DND-41 (cell line): ENCODE measurements around the gene PON3.

Source experiments
- EZH2 ChIP-seq: IDR thresholded peaks from 3 replicates; pipeline ENCODE4 v1.6.1; 2012; ENCODE audit warnings: borderline replicate concordance, low read depth, mild to moderate bottlenecking, moderate library complexity, low read length, inconsistent platforms; ENCODE audit not compliant: severe bottlenecking
- TF ChIP-seq, protein P1 (sequence below): IDR thresholded peaks from 2 replicates; pipeline ENCODE4 v1.5.1; 2012; ENCODE audit warnings: borderline replicate concordance, low read length, moderate library complexity, mild to moderate bottlenecking; ENCODE audit not compliant: poor library complexity, severe bottlenecking; ENCODE audit errors: extremely low read depth

- TF ChIP-seq, protein P1, sequence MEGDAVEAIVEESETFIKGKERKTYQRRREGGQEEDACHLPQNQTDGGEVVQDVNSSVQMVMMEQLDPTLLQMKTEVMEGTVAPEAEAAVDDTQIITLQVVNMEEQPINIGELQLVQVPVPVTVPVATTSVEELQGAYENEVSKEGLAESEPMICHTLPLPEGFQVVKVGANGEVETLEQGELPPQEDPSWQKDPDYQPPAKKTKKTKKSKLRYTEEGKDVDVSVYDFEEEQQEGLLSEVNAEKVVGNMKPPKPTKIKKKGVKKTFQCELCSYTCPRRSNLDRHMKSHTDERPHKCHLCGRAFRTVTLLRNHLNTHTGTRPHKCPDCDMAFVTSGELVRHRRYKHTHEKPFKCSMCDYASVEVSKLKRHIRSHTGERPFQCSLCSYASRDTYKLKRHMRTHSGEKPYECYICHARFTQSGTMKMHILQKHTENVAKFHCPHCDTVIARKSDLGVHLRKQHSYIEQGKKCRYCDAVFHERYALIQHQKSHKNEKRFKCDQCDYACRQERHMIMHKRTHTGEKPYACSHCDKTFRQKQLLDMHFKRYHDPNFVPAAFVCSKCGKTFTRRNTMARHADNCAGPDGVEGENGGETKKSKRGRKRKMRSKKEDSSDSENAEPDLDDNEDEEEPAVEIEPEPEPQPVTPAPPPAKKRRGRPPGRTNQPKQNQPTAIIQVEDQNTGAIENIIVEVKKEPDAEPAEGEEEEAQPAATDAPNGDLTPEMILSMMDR, result no peak
- no peak for TF ChIP-seq EZH2
These were observed 33.2 kb upstream of the PON3 start for GRCh38 chr7:95429241-95429990.
